Measurements from ENCODE around the gene SCRN1. TPM values are rescaled to one million over a fixed set of nuclear protein-coding genes. Genes with fewer than 3 reads are reported as not detected.

SCRN1 gene
- total RNA-seq, 4 donors from 2014 or later: 1.8 to 3.8 (median 2.7) TPM

DNA sequence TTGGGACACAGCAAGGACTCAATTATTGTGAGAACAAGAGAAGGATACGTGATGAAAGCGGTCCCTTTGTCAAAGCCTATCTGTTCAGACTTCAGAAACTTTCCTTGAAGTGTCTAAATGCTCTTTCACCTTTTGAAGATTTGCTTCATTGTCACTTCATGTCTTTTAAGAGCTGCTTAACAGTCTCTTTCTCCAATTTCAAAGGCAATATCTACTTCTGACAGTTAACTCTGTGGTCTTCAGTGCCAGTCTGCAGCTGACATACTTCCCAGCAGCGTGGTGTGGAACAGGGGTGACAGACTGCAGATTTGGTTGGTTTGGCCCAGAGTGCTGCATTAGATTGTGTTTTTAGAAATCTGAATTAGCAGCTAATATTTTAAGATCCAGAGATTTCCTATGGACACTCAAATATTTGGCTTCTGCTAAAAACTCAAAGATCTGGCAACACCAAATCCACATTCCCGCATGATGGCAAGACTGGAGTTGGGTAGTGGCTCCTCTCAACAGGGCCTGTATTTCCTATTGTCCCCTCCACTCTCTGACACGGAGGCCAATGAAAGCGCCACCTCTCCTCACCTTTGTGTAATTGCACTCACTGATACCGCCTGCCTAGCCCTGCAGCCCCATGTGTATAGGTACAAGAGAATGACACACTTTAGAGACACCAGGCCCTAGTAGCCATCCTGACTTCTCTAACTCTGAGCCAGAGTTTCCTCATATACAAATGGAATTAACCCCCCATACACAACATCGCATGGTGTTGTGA is 11.5 kb downstream of the SCRN1 start:
- Histone ChIP-seq H3K36me3 (no peaks in the 10 kb centered on the region), H3K4me3 (no peak overlapping the region), H3K9me3 (no peaks in the 10 kb centered on the region), H3K27ac (no peak overlapping the region), H3K4me1 (no peaks in the 10 kb centered on the region), H3K27me3 (no peaks in the 10 kb centered on the region)
- no peak for DNase-seq
- TF ChIP-seq, protein P1, sequence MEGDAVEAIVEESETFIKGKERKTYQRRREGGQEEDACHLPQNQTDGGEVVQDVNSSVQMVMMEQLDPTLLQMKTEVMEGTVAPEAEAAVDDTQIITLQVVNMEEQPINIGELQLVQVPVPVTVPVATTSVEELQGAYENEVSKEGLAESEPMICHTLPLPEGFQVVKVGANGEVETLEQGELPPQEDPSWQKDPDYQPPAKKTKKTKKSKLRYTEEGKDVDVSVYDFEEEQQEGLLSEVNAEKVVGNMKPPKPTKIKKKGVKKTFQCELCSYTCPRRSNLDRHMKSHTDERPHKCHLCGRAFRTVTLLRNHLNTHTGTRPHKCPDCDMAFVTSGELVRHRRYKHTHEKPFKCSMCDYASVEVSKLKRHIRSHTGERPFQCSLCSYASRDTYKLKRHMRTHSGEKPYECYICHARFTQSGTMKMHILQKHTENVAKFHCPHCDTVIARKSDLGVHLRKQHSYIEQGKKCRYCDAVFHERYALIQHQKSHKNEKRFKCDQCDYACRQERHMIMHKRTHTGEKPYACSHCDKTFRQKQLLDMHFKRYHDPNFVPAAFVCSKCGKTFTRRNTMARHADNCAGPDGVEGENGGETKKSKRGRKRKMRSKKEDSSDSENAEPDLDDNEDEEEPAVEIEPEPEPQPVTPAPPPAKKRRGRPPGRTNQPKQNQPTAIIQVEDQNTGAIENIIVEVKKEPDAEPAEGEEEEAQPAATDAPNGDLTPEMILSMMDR (IDR thresholded peaks at IDR 0.05 in 4 of 5, conservative IDR thresholded peaks at IDR 0.05 in 1 of 5): no peak
- no peak for TF ChIP-seq POLR2A (IDR thresholded peaks at IDR 0.05)
- in situ Hi-C loops (cut with MboI; ENCODE audit: low sequenced_read_pairs in 4 of 4) (no loop called here), intact Hi-C loops (cut with DNase I; ENCODE audit: low total_unique reads) (no loop called here)
- ATAC-seq: no peak

DNA sequence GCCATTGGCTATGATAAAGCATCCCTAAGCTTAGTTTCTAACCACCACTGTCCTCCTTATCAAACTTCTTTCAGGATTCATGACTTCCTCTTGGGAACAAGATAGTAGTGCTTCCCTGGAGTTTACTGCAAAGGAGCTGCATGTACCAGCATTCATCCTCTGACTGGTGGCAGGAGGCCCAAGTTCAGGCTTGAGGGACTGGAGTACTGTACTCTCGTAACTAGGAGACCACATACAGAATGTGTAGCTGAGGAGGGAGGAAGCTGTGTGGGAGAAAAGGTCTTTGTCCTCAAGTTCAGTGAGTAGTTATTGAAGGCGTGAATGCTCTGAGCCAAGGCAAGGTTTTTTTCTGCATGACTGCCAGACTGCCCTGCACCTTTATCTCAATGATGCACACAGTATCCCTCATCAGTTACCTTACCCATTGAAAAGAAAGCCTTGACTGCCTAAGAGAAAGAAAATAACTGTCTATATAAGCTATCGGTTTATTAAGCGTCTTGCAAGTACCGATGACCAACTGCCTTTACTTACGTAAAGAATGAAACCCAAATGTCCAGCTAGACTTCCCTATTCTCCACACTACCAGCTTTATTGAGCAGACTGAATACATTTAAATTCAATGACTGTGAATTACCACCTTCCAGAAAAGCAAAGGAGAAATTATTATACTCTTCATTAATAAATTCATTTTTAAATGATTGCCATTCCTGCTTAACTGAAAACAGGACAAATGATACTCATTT is 12.8 kb downstream of the SCRN1 start:
- Histone ChIP-seq H3K9me3 (no peaks in the 10 kb centered on the region), H3K27ac (peak overlapping the region in 1 of 4 donors; percentile 5), H3K4me1 (no peaks in the 10 kb centered on the region), H3K4me3 (no peak overlapping the region), H3K36me3 (no peaks in the 10 kb centered on the region), H3K27me3 (no peaks in the 10 kb centered on the region)
- TF ChIP-seq, protein P1 (IDR thresholded peaks at IDR 0.05 in 4 of 5, conservative IDR thresholded peaks at IDR 0.05 in 1 of 5): no peak
- no peak for TF ChIP-seq POLR2A (IDR thresholded peaks at IDR 0.05)
- in situ Hi-C loops (cut with MboI; ENCODE audit: low sequenced_read_pairs in 4 of 4) (no loop called here), intact Hi-C loops (cut with DNase I; ENCODE audit: low total_unique reads) (no loop called here)
- ATAC-seq (no peak), DNase-seq (no peak)

DNA sequence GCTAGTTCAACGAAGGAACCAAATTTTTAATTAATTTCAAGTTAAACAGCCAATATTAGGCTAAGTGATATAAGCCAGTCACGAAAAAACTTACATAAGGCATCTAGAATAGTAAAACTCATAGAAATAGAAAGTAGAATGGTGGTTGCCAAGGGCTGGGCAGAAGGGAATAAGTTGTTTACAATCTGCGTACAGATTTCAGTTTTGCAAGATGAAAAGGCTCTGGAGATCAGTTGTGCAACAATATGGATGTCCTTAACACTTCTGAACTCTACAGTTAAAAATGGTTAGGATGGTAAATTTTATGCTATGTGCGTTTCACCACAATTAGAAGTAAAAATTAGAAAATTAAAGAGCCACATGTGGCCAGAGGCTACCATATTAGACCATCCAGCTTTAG is 13.3 kb downstream of the SCRN1 start:
- Histone ChIP-seq H3K9me3 (no peaks in the 10 kb centered on the region), H3K27me3 (no peaks in the 10 kb centered on the region), H3K27ac (peak overlapping the region in 1 of 4 donors; percentile 5), H3K4me3 (no peak overlapping the region), H3K36me3 (no peaks in the 10 kb centered on the region), H3K4me1 (no peaks in the 10 kb centered on the region)
- TF ChIP-seq, protein P1 (IDR thresholded peaks at IDR 0.05 in 4 of 5, conservative IDR thresholded peaks at IDR 0.05 in 1 of 5): no peak
- no peak for TF ChIP-seq POLR2A (IDR thresholded peaks at IDR 0.05)
- DNase-seq (no peak), ATAC-seq (no peak)
- intact Hi-C loops (cut with DNase I; ENCODE audit: low total_unique reads): no loop called here
- in situ Hi-C loops (cut with MboI; ENCODE audit: low sequenced_read_pairs in 4 of 4): no loop called here

DNA sequence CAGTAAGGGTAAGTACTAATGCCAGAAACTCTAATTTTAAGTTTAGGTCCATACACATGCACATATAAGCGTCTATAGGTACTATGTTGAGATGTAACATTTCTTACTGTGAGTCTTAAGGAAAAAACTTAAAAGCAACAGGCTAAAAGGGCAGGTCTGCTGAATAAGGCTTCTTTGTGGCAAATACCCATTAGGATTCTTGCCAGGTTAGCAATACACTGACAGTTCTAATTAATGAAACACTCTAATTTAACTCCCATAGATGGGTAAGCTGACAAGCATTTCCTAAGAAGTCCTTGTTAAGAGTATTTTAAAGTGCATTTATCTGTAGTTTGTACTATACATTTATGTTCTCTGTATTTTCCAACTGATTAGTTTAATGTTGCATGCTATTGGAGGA is 14.0 kb downstream of the SCRN1 start:
- Histone ChIP-seq H3K4me3 (no peak overlapping the region), H3K36me3 (no peaks in the 10 kb centered on the region), H3K27ac (no peak overlapping the region), H3K27me3 (no peaks in the 10 kb centered on the region), H3K4me1 (no peaks in the 10 kb centered on the region), H3K9me3 (no peaks in the 10 kb centered on the region)
- TF ChIP-seq, protein P1 (IDR thresholded peaks at IDR 0.05 in 4 of 5, conservative IDR thresholded peaks at IDR 0.05 in 1 of 5): no peak
- TF ChIP-seq POLR2A (IDR thresholded peaks at IDR 0.05): no peak
- in situ Hi-C loops (cut with MboI; ENCODE audit: low sequenced_read_pairs in 4 of 4) (no loop called here), intact Hi-C loops (cut with DNase I; ENCODE audit: low total_unique reads) (no loop called here)
- DNase-seq: no peak
- ATAC-seq: no peak
